NB4 (cell line): ENCODE results near the gene GSTK1.

ENCODE experiments used
- DNase-seq: peaks from one replicate; pipeline ENCODE4 v3.0.0; 2010; ENCODE audit warnings: low read depth
- H3K4me3 ChIP-seq: one replicate; pipeline ENCODE4 v1.5.1; 2011; ENCODE audit warnings: mild to moderate bottlenecking, low read depth, low read length, moderate library complexity
- CTCF ChIP-seq: IDR thresholded peaks from one replicate; pipeline ENCODE4 v1.5.1; 2012; ENCODE audit warnings: low read depth, low read length
- MAX ChIP-seq: IDR thresholded peaks from 2 replicates; pipeline ENCODE4 v1.6.1; 2011; ENCODE audit warnings: low read depth, low read length
- MYC ChIP-seq: IDR thresholded peaks from 2 replicates; pipeline ENCODE4 v1.6.1; 2011; ENCODE audit warnings: low read depth, low read length
- POLR2A ChIP-seq: IDR thresholded peaks from 2 replicates; pipeline ENCODE4 v1.6.1; 2011; ENCODE audit warnings: mild to moderate bottlenecking; ENCODE audit not compliant: insufficient read length; ENCODE audit errors: extremely low read depth

The GSTK1 gene

GRCh38 chr7:143284591-143285469 lies 21.6 kb downstream of the GSTK1 start, which contains the start of gene TMEM139:
TSS of gene TMEM139 (plus strand) at chr7:143284958. CDS start at chr7:143285958, 1,000 bp downstream.
- TF ChIP-seq MYC, result no peak
- TF ChIP-seq MAX, result no peak
- no peak for TF ChIP-seq CTCF
- TF ChIP-seq POLR2A, result no peak
- no peak within 1 kb of the TSS for H3K4me3 ChIP-seq
- no peak for DNase-seq

GRCh38 chr7:143285470-143285778 lies 22.2 kb downstream of the GSTK1 start:
- no peak for DNase-seq
- H3K4me3 ChIP-seq, result no peak overlapping the region
- TF ChIP-seq MAX (no peak), POLR2A (no peak), CTCF (no peak), MYC (no peak)

GRCh38 chr7:143285806-143286521 lies 22.7 kb downstream of the GSTK1 start:
- no peak for DNase-seq
- TF ChIP-seq MYC (no peak), CTCF (no peak), MAX (no peak), POLR2A (no peak)
- H3K4me3 ChIP-seq, result no peak overlapping the region

GRCh38 chr7:143286522-143286890 lies 23.3 kb downstream of the GSTK1 start:
- no peak overlapping the region for H3K4me3 ChIP-seq
- DNase-seq, result no peak
- TF ChIP-seq MYC (no peak), POLR2A (no peak), CTCF (no peak), MAX (no peak)

- no peak for DNase-seq
- H3K4me3 ChIP-seq, result no peak overlapping the region
- TF ChIP-seq POLR2A (no peak), MAX (no peak), MYC (no peak)
Observed at GRCh38 chr7:143287339-143287934, 24.2 kb downstream of the GSTK1 start.
